IMR-90 (cell line): Measurements from ENCODE around the gene CD72. TPM values are rescaled to one million over a fixed set of nuclear protein-coding genes. Genes with fewer than 3 reads are reported as not detected.

Source experiments
- ATAC-seq: fragments of 200-7000 bp; cut with Tn5 transposase; 2 replicates; pipeline ENCODE4 v1.9.1; 2020; ENCODE audit warnings: low read depth, mild to moderate bottlenecking, moderate library complexity
- BruUV-seq: library from RNA; stranded (reverse); fragments of 400-500 nt; replicated peaks from 2 replicates; lab custom pipeline; 2021; lab: Mats Ljungman, UMichigan
- CTCF ChIA-PET: fragments of 300-600 bp; formaldehyde crosslinking; extraction: SDS; loops from one replicate; lab custom pipeline; 2021; ENCODE audit warnings: antibody characterized with exemption; lab: Yijun Ruan, JAX
- POLR2A ChIA-PET: fragments of 300-600 bp; sonication (Branson Sonifier 250); formaldehyde crosslinking; loops from one replicate; lab custom pipeline; 2022; ENCODE audit warnings: antibody characterized with exemption; ENCODE audit not compliant: unreplicated experiment; lab: Charles Lee
- DNase-seq: peaks from one replicate; pipeline ENCODE4 v3.0.0; 2013
- H2AFZ ChIP-seq: replicated peaks from 2 replicates; pipeline ENCODE3; 2013; ENCODE audit warnings: low read length, mild to moderate bottlenecking; ENCODE audit not compliant: poor library complexity
- H2AK5ac ChIP-seq: 2 replicates; pipeline ENCODE4 v1.6.1; 2013; ENCODE audit warnings: low read depth, low read length, inconsistent platforms
- H2AK9ac ChIP-seq: replicated peaks from 2 replicates; pipeline ENCODE3; 2013; ENCODE audit warnings: mild to moderate bottlenecking, low read depth, low read length, moderate library complexity; ENCODE audit not compliant: poor library complexity
- H2BK120ac ChIP-seq: 2 replicates; pipeline ENCODE4 v1.6.1; 2013; ENCODE audit warnings: low read depth, low read length, inconsistent platforms
- H2BK15ac ChIP-seq: 3 replicates; pipeline ENCODE4 v1.6.1; 2013; ENCODE audit warnings: low read depth, low read length, inconsistent platforms
- H2BK20ac ChIP-seq: 2 replicates; pipeline ENCODE4 v1.6.1; 2013; ENCODE audit warnings: low read depth, mild to moderate bottlenecking, inconsistent platforms, low read length, moderate library complexity
- H2BK5ac ChIP-seq: 2 replicates; pipeline ENCODE4 v1.6.1; 2013; ENCODE audit warnings: mild to moderate bottlenecking, low read depth, low read length, inconsistent platforms; ENCODE audit not compliant: poor library complexity, severe bottlenecking
- H3K14ac ChIP-seq: replicated peaks from 2 replicates; pipeline ENCODE4 v1.6.1; 2013; ENCODE audit warnings: low read depth, low read length, inconsistent platforms
- H3K18ac ChIP-seq: 2 replicates; pipeline ENCODE4 v1.6.1; 2013; ENCODE audit warnings: low read depth, low read length, control low read depth
- H3K23ac ChIP-seq: 2 replicates; pipeline ENCODE4 v1.6.1; 2013; ENCODE audit warnings: low read depth, low read length, inconsistent platforms
- H3K27ac ChIP-seq: 2 replicates; pipeline ENCODE4 v1.5.1; 2013; ENCODE audit warnings: mild to moderate bottlenecking, control low read depth, low read length; ENCODE audit not compliant: insufficient read depth
- H3K27me3 ChIP-seq: 2 replicates; pipeline ENCODE4 v1.6.1; 2013; ENCODE audit warnings: low read length; ENCODE audit not compliant: control insufficient read depth, insufficient read depth
- H3K36me3 ChIP-seq: 2 replicates; pipeline ENCODE4 v1.6.1; 2013; ENCODE audit warnings: low read length, mixed read lengths; ENCODE audit not compliant: control insufficient read depth, insufficient read depth
- H3K4ac ChIP-seq: 2 replicates; pipeline ENCODE4 v1.6.1; 2013; ENCODE audit warnings: low read depth, low read length, inconsistent platforms
- H3K4me1 ChIP-seq: 2 replicates; pipeline ENCODE4 v1.6.1; 2013; ENCODE audit warnings: low read length, mixed read lengths; ENCODE audit not compliant: control insufficient read depth, insufficient read depth
- H3K4me2 ChIP-seq: 2 replicates; pipeline ENCODE4 v1.6.1; 2013; ENCODE audit warnings: low read depth, mild to moderate bottlenecking, control low read depth, low read length, moderate library complexity
- H3K4me3 ChIP-seq: 2 replicates; pipeline ENCODE4 v1.5.1; 2013; ENCODE audit warnings: low read depth, mild to moderate bottlenecking, control low read depth, low read length, moderate library complexity; ENCODE audit not compliant: insufficient read depth
- H3K56ac ChIP-seq: 2 replicates; pipeline ENCODE4 v1.6.1; 2013; ENCODE audit warnings: low read length, inconsistent platforms; ENCODE audit not compliant: insufficient read depth; ENCODE audit errors: extremely low read depth
- H3K79me1 ChIP-seq, 2 experiments: 2 replicates each; pipeline ENCODE4 v1.6.1; 2013; ENCODE audit warnings: low read length in 2 of 2, inconsistent platforms in 1 of 2, low read depth in 1 of 2
- H3K9ac ChIP-seq: 2 replicates; pipeline ENCODE4 v1.6.1; 2013; ENCODE audit warnings: low read depth, low read length, control low read depth
- H3K9me1 ChIP-seq: 2 replicates; pipeline ENCODE4 v1.6.1; 2013; ENCODE audit warnings: low read length, inconsistent platforms; ENCODE audit not compliant: insufficient read depth
- H3K9me3 ChIP-seq: 2 replicates; pipeline ENCODE4 v1.6.1; 2013; ENCODE audit warnings: low read length; ENCODE audit not compliant: control insufficient read depth, insufficient read depth
- H4K20me1 ChIP-seq: 2 replicates; pipeline ENCODE4 v1.6.1; 2013; ENCODE audit warnings: low read length, inconsistent platforms; ENCODE audit not compliant: insufficient read depth
- H4K5ac ChIP-seq: 2 replicates; pipeline ENCODE4 v1.6.1; 2013; ENCODE audit warnings: mild to moderate bottlenecking, low read depth, low read length, control low read depth
- H4K8ac ChIP-seq, 2 experiments: 2 replicates each; pipeline ENCODE4 v1.6.1; 2013; ENCODE audit warnings: low read depth in 2 of 2, low read length in 2 of 2, control low read depth in 1 of 2, inconsistent platforms in 1 of 2
- H4K91ac ChIP-seq: 2 replicates; pipeline ENCODE4 v1.6.1; 2013; ENCODE audit warnings: low read depth, low read length, inconsistent platforms; ENCODE audit not compliant: insufficient read depth
- BHLHE40 ChIP-seq: fragments of 150-350 bp; IDR thresholded peaks from 2 replicates; pipeline ENCODE4 v1.6.1; 2016; ENCODE audit warnings: mild to moderate bottlenecking, low read depth, low read length
- WGBS, 2 experiments: methylation state at CpG; one replicate each; pipeline versions ENCODE4 v1.1.5 to v1.1.7; 2013; ENCODE audit warnings: missing lambda C conversion rate in 2 of 2; ENCODE audit not compliant: insufficient read length in 1 of 2; ENCODE audit errors: extremely low coverage in 2 of 2; 5-methylcytosine and 5-hydroxymethylcytosine counted together
- dilution Hi-C: fragments of 300-500 bp; cut with HindIII; formaldehyde crosslinking; loops from one replicate; pipeline ENCODE4 v1.14.3; 2018; ENCODE audit warnings: low sequenced_read_pairs; ENCODE audit not compliant: unreplicated experiment
- in situ Hi-C: fragments of 300-500 bp; cut with MboI; formaldehyde crosslinking; loops from 3 replicates; pipeline ENCODE4 v1.14.3; 2019; ENCODE audit warnings: low sequenced_read_pairs, inconsistent platforms, mixed read lengths
- intact Hi-C: fragments of 100-400 bp; cut with micrococcal nuclease; formaldehyde crosslinking; loops from 2 replicates; pipeline ENCODE4 v1.10.0; 2022
- polyA plus RNA-seq, 3 experiments: library from polyadenylated mRNA; depleted of rRNA; stranded (reverse); fragments of >200 nt; gene quantifications; 2 replicates each; pipeline ENCODE4 v1.2.3, GENCODE V29; 2012; ENCODE audit warnings: low replicate concordance in 1 of 3
- total RNA-seq: library from RNA; depleted of rRNA; stranded (reverse); fragments of >200 nt; gene quantifications from 2 replicates; pipeline ENCODE4 v1.2.3, GENCODE V29; 2012

The CD72 gene
- total and polyA plus RNA-seq, 2 of the 4 experiments (the other 2 are of a cell fraction) = 0.36 to 0.58 TPM

DNA sequence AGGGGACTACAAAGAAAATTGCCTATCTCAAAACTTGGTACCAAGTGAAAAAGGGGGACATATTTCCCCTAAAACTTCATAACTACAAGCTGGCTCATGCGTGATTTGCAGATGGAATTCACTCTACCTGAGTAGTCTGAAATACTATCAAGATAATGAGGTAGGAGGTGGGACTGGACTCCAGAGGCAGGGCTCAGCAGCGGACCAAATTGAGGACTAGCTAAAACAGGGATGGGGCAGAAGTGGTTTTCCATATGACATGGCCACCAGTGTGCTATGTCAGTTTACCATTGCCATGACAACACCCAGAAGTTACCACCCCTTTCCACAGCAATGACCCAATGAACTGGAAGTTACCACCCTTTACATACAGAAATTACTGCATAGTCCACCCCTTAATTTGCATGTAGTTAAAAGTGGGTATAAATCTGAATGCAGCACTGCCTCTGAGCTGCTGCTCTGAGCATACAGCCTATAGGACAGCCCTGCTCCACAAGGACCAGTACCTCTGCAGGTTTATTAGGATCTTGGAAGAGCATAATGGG is 43.6 kb downstream of the CD72 start:
- CTCF ChIA-PET = no interaction called here
- in situ Hi-C loops = no loop called here
- Histone ChIP-seq H3K9ac (no peak overlapping the region), H2AK5ac (no peak overlapping the region), H2BK20ac (no peak overlapping the region), H3K14ac (no peak overlapping the region), H3K9me1 (no peaks in the 10 kb centered on the region), H3K9me3 (peaks cover 5% of the 10 kb centered on the region), H4K5ac (no peak overlapping the region), H2AK9ac (no peak overlapping the region), H3K36me3 (no peaks in the 10 kb centered on the region), H3K4me2 (no peak overlapping the region), H2BK120ac (no peak overlapping the region), H2BK5ac (no peak overlapping the region), H3K4me3 (no peak overlapping the region), H3K27ac (no peak overlapping the region), H2BK15ac (no peak overlapping the region), H4K20me1 (no peaks in the 10 kb centered on the region), H3K27me3 (peaks cover 8% of the 10 kb centered on the region), H4K91ac (no peak overlapping the region), H3K18ac (no peak overlapping the region), H3K79me1 (no peaks in the 10 kb centered on the region), H3K4ac (no peak overlapping the region), H3K4me1 (no peaks in the 10 kb centered on the region), H2AFZ (no peak overlapping the region), H4K8ac (no peak overlapping the region), H3K23ac (no peak overlapping the region), H3K56ac (no peak overlapping the region)
- intact Hi-C loops = no loop called here
- POLR2A ChIA-PET = no interaction called here
- dilution Hi-C loops = no loop called here
- WGBS, 2 experiments = no CpG with 5 or more reads among the region's 2 CpGs
- no TSS peak for BruUV-seq
- ATAC-seq (no peak), DNase-seq (no peak)
- no peak for TF ChIP-seq BHLHE40
